ENCODE data around the gene TSPAN33.
"Not testable (repeated sequence)": the region's sequence is repeated elsewhere in the genome, so short reads cannot be mapped to it uniquely, and the experiment has no call there.

The TSPAN33 gene

DNA sequence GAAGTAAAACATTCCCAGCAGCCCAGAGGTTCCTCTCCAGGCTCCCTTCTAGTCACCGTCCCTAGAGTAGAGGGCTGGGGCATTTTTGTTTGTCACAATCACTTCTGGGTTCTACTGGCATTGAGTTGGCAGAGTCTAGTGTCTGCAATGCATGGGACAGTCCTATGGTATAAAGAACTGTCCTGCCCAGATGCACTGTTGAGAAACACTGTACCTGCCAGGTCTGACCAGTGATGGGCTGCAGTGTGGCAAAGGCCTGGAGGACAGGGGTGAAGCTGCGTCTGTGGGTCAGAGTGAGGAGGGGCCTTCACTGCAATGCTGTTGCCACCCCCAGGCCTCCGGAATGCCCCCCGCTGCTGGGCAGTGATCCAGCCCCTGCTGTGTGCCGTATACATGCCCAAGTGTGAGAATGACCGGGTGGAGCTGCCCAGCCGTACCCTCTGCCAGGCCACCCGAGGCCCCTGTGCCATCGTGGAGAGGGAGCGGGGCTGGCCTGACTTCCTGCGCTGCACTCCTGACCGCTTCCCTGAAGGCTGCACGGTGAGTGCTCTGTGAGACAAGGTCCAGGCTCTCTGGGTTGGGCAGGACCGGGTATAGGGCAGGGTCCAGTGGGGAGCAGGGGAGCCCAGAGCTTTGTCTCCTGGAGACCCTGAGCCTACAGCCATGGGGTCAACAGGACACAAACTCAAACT, 58.7 kb downstream of the TSPAN33 start:
- DNase-seq: peak in 1 of 10 donors; percentile 57
- intact Hi-C loops (cut with DNase I): no loop called here

DNA sequence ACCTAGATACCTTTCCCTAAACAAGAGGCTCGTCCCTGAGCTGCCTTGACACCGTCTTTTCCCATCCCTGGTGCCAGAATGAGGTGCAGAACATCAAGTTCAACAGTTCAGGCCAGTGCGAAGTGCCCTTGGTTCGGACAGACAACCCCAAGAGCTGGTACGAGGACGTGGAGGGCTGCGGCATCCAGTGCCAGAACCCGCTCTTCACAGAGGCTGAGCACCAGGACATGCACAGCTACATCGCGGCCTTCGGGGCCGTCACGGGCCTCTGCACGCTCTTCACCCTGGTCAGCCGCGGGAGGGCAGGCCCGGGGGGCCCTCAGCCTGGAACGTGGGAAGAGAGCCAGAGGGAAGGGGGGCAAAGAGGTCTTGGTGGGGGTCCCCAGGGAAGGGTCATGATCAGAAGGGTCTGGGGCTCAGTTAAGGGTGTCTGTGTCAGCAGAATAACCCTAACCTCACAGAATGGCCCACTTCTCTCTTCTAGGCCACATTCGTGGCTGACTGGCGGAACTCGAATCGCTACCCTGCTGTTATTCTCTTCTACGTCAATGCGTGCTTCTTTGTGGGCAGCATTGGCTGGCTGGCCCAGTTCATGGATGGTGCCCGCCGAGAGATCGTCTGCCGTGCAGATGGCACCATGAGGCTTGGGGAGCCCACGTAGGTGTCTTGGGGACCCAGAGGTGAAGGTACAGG, 60.8 kb downstream of the TSPAN33 start:
- DNase-seq: peak in 1 of 10 donors; percentile 79
- intact Hi-C loops (cut with DNase I): loop anchor here (5.0 kb wide), 1 partner anchor 33 kb away; no protein-coding TSS in a partner anchor

DNA sequence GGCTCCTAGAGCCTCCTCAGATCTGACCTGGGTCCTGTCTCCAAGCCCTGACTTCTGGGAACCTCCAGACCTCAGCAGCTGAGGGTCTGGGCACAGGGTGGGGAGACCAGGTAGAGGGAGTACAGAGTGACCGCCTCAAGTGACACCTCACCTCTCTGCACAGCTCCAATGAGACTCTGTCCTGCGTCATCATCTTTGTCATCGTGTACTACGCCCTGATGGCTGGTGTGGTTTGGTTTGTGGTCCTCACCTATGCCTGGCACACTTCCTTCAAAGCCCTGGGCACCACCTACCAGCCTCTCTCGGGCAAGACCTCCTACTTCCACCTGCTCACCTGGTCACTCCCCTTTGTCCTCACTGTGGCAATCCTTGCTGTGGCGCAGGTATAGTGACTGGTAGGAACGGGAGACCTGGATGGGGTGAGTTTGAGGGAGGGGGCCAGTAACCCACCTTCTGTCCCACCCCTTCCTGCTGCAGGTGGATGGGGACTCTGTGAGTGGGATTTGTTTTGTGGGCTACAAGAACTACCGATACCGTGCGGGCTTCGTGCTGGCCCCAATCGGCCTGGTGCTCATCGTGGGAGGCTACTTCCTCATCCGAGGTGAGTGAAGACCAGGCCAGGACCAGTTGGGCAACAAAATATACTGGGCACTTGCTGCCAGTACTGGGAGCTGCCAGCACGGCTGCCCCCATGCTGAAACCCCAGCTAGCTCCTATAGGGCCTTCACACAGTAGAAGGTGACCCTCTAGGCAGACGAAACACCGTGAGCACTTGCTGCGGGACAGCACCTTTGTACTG, 61.7 kb downstream of the TSPAN33 start:
- intact Hi-C loops (cut with DNase I): loop anchor here (5.0 kb wide), 1 partner anchor 34 kb away; no protein-coding TSS in a partner anchor
- peak in 1 of 10 donors; percentile 67 for DNase-seq

DNA sequence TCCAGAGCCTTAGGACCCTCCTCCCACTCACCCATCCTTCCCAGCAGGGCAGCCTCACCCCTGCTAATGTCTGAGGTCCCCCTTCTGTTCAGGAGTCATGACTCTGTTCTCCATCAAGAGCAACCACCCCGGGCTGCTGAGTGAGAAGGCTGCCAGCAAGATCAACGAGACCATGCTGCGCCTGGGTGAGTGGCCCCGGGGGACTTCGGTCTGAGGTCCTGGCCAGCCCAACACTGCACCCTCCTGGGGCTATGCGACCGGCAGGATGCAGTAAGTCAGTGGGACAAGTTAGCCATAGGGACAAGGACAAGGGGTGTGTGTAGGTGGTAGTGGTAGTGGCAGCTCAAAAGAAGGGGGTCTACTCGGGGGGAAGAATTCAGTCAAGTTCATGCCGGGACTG, 64.2 kb downstream of the TSPAN33 start:
- intact Hi-C loops (cut with DNase I): loop anchor here (5.0 kb wide), 1 partner anchor 36 kb away; no protein-coding TSS in a partner anchor
- peak in 1 of 10 donors; percentile 71 for DNase-seq

DNA sequence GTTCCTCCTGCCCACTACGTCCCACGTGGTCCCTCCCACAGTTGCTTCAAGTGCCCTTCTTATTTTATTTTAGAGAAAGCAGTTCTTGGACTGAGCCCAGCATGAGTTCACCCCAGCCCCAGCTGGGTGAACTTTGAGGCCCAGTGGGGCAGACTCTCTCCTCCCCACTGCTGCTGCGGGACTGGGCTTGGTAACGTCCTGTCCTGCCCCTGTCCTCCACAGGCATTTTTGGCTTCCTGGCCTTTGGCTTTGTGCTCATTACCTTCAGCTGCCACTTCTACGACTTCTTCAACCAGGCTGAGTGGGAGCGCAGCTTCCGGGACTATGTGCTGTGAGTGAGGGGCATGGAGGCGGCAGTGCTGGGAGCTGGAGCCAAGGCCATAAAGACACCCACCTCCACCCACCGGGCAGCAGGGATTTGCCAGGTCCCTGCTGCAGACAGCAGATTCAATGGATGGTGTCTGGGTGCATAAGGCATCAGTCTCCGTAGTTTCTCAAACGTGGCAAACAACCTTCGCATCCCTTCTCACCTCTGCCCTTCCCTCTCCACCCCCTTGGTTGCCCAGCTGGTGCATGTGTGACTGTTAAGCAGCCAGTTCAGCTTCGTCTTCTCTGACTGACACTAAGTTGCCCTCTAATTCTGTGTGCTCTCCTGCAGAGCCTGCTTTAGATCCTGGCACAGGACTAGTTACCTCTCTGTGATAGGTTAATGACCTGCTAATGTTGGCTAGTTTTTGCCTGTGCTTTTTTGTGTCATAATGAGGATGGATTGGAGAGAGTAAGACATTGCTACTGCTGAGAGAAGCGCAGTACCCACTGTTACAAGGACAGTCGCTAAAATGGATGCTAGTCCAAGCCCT, 64.8 kb downstream of the TSPAN33 start:
- intact Hi-C loops (cut with DNase I): loop anchor here (5.0 kb wide), 1 partner anchor 37 kb away; no protein-coding TSS in a partner anchor
- DNase-seq: peak in 1 of 10 donors; percentile 64

DNA sequence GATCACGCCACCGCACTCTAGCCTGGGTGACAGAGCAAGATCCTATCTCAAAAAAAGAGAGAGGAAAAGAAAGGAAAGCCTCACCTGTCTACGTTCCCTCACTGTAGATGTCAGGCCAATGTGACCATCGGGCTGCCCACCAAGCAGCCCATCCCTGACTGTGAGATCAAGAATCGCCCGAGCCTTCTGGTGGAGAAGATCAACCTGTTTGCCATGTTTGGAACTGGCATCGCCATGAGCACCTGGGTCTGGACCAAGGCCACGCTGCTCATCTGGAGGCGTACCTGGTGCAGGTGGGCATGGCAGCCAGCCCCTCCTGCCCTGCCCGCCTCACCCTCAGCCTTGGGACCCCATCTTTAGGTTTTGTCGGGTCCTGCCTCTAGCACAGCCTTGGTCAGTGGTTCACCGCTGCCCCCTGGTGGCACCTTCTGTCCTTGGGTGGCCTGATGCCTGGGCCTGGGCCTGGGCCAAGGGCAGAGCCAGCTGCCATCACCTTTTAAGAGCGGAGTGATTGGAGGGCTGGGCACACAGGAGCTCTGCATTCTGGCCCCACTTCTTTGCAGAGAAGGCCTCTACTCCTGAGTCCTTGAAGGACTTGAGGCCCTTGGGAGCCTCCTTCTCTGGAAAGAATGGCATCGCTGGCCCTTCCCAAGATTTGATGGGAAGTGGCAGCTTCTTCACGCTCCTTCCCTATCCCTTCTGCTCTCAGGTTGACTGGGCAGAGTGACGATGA, 65.9 kb downstream of the TSPAN33 start:
- intact Hi-C loops (cut with DNase I): no loop called here
- DNase-seq: peak; percentile 49 to 96 (median 78)

DNA sequence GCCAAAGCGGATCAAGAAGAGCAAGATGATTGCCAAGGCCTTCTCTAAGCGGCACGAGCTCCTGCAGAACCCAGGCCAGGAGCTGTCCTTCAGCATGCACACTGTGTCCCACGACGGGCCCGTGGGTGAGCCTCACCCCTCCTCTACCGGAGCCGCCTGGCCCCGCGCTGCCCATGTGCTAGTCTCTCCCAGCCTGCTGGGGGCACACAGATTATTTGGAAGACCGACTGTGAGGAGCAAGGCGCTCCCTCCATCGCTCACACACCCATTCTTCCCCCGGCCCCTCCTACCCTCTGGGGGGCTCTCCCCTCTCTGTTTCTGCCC, 66.4 kb downstream of the TSPAN33 start:
- DNase-seq: peak in 1 of 10 donors; percentile 81
- intact Hi-C loops (cut with DNase I): no loop called here

DNA sequence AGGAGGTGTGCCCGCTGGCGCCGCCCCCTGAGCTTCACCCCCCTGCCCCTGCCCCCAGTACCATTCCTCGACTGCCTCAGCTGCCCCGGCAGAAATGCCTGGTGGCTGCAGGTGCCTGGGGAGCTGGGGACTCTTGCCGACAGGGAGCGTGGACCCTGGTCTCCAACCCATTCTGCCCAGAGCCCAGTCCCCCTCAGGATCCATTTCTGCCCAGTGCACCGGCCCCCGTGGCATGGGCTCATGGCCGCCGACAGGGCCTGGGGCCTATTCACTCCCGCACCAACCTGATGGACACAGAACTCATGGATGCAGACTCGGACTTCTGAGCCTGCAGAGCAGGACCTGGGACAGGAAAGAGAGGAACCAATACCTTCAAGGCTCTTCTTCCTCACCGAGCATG, 67.6 kb downstream of the TSPAN33 start:
- intact Hi-C loops (cut with DNase I): no loop called here

DNA sequence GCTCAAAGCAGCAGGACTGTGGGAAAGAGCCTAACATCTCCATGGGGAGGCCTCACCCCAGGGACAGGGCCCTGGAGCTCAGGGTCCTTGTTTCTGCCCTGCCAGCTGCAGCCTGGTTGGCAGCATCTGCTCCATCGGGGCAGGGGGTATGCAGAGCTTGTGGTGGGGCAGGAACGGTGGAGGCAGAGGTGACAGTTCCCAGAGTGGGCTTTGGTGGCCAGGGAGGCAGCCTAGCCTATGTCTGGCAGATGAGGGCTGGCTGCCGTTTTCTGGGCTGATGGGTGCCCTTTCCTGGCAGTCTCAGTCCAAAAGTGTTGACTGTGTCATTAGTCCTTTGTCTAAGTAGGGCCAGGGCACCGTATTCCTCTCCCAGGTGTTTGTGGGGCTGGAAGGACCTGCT, 68.1 kb downstream of the TSPAN33 start:
- intact Hi-C loops (cut with DNase I): no loop called here
- DNase-seq: peak in 1 of 10 donors; percentile 75

More for the DNA sequence above, 67.6 kb downstream of the TSPAN33 start:
- peak in 1 of 10 donors; percentile 69 for DNase-seq

DNA sequence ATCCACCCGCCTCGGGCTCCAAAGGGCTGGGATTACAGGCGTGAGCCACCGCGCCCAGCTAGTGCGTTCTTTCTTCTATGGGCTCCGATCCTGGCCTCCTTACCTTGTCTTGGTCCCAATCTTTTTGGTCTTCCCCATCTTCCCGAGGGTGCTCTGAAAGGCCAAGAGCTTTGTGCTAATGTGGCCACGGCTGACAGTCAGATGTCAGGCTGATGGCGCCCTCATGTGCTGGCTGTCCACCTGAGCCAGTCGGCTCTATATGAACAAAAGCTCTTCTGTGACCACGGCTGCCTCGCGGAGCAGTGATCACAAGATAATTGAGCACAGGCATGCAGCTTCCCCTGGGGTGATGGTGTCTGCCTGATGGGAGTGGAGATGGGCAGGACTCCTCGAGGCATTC, 69.3 kb downstream of the TSPAN33 start:
- peak in 2 of 10 donors; percentile 30 to 71 for DNase-seq
- intact Hi-C loops (cut with DNase I): no loop called here

DNA sequence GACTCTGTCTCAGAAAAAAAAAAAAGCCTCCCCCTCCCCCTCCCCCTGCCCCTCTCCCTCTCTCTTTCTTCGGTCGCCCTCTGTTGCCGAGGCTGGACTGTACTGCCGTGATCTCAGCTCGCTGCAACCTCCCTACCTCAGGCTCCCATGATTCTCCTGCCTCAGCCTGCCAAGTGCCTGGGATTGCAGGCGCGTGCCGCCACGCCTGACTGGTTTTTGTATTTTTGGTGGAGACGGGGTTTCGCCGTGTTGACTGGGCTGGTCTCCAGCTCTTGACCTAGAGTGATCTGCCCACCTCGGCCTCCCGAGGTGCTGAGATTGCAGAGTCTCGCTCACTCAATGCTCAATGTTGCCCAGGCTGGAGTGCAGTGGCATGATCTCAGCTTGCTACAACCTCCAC, 71.2 kb downstream of the TSPAN33 start:
- intact Hi-C loops (cut with DNase I): loop anchor here (5.0 kb wide), 1 partner anchor 152 kb away; no protein-coding TSS in a partner anchor
- DNase-seq: peak in 1 of 10 donors; percentile 58

DNA sequence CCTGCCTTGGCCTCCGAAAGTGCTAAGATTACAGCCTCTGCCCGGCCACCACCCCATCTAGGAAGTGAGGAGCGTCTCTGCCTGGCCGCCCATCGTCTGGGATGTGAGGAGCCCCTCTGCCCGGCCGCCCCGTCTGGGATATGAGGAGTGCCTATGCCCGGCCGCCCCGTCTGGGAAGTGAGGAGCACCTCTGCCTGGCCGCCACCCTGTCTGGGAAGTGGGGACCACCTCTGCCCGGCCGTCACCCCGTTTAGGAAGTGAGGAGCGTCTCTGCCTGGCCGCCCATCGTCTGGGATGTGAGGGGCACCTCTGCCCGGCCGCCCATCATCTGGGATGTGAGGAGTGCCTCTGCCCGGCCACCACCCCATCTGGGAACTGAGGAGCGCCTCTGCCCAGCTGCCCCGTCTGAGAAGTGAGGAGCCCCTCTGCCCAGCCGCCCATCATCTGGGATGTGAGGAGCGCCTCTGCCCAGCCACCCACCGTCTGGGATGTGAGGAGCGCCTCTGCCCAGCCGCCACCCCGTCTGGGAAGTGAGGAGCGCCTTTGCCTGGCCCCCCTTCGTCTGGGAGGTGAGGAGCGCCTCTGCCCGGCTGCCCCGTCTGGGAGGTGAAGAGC, 71.7 kb downstream of the TSPAN33 start:
- peak in 1 of 10 donors; percentile 67 for DNase-seq
- intact Hi-C loops (cut with DNase I): loop anchor here (5.0 kb wide), 1 partner anchor 151 kb away; no protein-coding TSS in a partner anchor

DNA sequence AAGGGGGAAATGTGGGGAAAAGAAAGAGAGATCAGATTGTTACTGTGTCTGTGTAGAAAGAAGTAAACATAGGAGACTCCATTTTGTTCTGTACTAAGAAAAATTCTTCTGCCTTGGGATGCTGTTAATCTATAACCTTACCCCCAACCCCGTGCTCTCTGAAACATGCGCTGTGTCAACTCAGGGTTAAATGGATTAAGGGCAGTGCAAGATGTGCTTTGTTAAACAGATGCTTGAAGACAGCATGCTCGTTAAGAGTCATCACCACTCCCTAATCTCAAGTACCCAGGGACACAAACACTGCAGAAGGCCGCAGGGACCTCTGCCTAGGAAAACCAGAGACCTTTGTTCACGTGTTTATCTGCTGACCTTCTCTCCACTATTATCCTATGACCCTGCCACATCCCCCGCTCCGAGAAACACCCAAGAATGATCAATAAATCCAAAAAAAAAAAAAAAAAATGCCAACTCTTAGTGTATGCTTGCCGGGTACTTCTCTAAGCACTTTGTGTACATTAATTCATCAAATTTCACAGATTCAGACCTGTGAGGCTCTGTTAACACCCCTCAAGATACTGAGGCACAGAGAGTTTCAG, 72.4 kb downstream of the TSPAN33 start:
- not testable (repeated sequence) for DNase-seq
- intact Hi-C loops (cut with DNase I): loop anchor here (5.0 kb wide), 1 partner anchor 150 kb away; no protein-coding TSS in a partner anchor

DNA sequence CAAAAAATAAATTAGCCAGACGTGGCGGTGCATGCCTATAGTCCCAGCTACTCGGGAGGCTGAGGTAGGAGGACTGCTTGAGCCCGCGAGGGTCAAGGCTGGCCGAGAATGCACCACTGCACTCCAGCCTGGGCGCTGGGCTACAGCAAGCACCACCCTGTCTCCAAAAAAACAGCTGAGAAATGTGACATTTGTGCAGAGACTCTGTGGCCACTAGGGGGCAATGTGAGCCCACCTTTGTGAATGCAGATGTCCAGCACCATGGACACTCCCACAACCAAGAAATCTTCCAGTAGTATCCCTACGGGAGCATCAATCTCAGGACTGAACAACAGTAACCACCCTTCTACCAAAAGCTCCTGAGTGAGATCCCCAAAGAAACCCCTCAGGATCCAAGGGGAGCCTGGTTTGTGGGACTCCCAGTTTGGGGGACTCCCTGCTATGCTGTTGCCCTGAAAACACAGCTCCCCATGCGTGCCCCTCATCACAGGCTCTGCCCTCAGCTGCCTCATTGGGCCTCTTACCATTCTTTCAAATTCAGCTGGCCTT, 74.1 kb downstream of the TSPAN33 start:
- intact Hi-C loops (cut with DNase I): loop anchor here (1.0 to 5.0 kb wide), 5 partner anchors 53 to 426 kb away; no protein-coding TSS in a partner anchor
- DNase-seq: peak; percentile 66 to 97 (median 87)

DNA sequence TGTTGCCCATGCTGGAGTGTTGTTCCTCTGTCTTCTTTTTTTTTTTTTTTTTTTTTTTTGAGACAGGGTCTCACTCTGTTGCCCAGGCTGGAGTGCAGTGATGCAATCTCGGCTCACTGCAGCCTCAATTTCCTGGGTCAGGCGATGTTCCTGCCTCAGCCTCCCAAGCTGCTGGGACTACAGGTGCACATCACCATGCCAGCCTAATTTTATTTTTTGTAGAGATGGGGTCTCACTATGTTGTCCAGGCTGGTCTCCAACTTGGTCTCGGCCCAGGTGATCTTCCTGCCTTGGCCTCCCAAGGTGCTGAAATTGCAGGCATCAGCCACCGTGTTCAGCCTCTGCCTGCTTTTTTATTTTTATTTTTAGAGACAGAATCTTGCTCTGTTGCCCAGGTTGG, 74.7 kb downstream of the TSPAN33 start:
- peak in 1 of 10 donors; percentile 69 for DNase-seq
- intact Hi-C loops (cut with DNase I): loop anchor here (2.0 to 5.0 kb wide), 4 partner anchors 80 to 426 kb away; no protein-coding TSS in a partner anchor

All from posterior cingulate gyrus (tissue), 11 donors.